Measurements from ENCODE around the gene ORC3. TPM values are rescaled to one million over a fixed set of nuclear protein-coding genes. Genes with fewer than 3 reads are reported as not detected.

ORC3 gene
- total RNA-seq, 4 donors from 2014 or later, result 17.1 to 30.6 (median 22.3) TPM

GRCh38 chr6:87654875-87655454, 65.0 kb downstream of the ORC3 start:
- Histone ChIP-seq H3K4me1 (peaks cover 0 to 8% (median 0%) of the 10 kb centered on the region in 4 donors), H3K27ac (no peak overlapping the region), H3K36me3 (peaks cover 0 to 68% (median 0%) of the 10 kb centered on the region in 3 donors), H3K4me3 (no peak overlapping the region), H3K9me3 (no peaks in the 10 kb centered on the region), H3K27me3 (no peaks in the 10 kb centered on the region)
- WGBS, 2 donors, result 65 to 79% methylated on average over 2 of the region's 2 CpGs
- TF ChIP-seq EP300 (IDR thresholded peaks at IDR 0.05) (no peak), POLR2A (IDR thresholded peaks at IDR 0.05) (no peak), CTCF (IDR thresholded peaks at IDR 0.05) (no peak)
- no peak for DNase-seq (ENCODE audit: low spot score in 2 of 2)

GRCh38 chr6:87655824-87656223, 65.9 kb downstream of the ORC3 start:
- H3K27ac ChIP-seq, result no peak overlapping the region
- DNase-seq (ENCODE audit: low spot score in 2 of 2), result no peak
- TF ChIP-seq POLR2A (IDR thresholded peaks at IDR 0.05) (no peak), CTCF (IDR thresholded peaks at IDR 0.05) (no peak), EP300 (IDR thresholded peaks at IDR 0.05) (no peak)

GRCh38 chr6:87656857-87657256, 66.9 kb downstream of the ORC3 start:
- peaks cover 0 to 11% (median 0%) of the 10 kb centered on the region in 4 donors for H3K4me1 ChIP-seq
- H3K36me3 ChIP-seq, result peaks cover 0 to 78% (median 0%) of the 10 kb centered on the region in 3 donors
- H3K4me3 ChIP-seq, result no peak overlapping the region
- no peaks in the 10 kb centered on the region for H3K27me3 ChIP-seq
- DNase-seq (ENCODE audit: low spot score in 2 of 2), result no peak
- TF ChIP-seq POLR2A (IDR thresholded peaks at IDR 0.05) (no peak), CTCF (IDR thresholded peaks at IDR 0.05) (no peak), EP300 (IDR thresholded peaks at IDR 0.05) (no peak)
- no peaks in the 10 kb centered on the region for H3K9me3 ChIP-seq
- no peak overlapping the region for H3K27ac ChIP-seq

More at GRCh38 chr6:87655824-87656223, 65.9 kb downstream of the ORC3 start:
- H3K27me3 ChIP-seq, result no peaks in the 10 kb centered on the region
- H3K4me1 ChIP-seq, result peaks cover 0 to 11% (median 0%) of the 10 kb centered on the region in 4 donors
- no peak overlapping the region for H3K4me3 ChIP-seq
- H3K9me3 ChIP-seq, result no peaks in the 10 kb centered on the region
- peaks cover 0 to 75% (median 0%) of the 10 kb centered on the region in 3 donors for H3K36me3 ChIP-seq

GRCh38 chr6:87658516-87658915, 68.6 kb downstream of the ORC3 start:
- Histone ChIP-seq H3K27ac (no peak overlapping the region), H3K27me3 (no peaks in the 10 kb centered on the region), H3K4me3 (no peak overlapping the region), H3K4me1 (peaks cover 0 to 11% (median 0%) of the 10 kb centered on the region in 4 donors), H3K9me3 (no peaks in the 10 kb centered on the region), H3K36me3 (peaks cover 0 to 65% (median 0%) of the 10 kb centered on the region in 3 donors)
- no peak for DNase-seq (ENCODE audit: low spot score in 2 of 2)
- TF ChIP-seq POLR2A (IDR thresholded peaks at IDR 0.05) (no peak), EP300 (IDR thresholded peaks at IDR 0.05) (no peak), CTCF (IDR thresholded peaks at IDR 0.05) (no peak)

GRCh38 chr6:87660226-87660911, 70.4 kb downstream of the ORC3 start:
- peaks cover 0 to 23% (median 0%) of the 10 kb centered on the region in 4 donors for H3K4me1 ChIP-seq
- no peak for DNase-seq (ENCODE audit: low spot score in 2 of 2)
- H3K4me3 ChIP-seq, result no peak overlapping the region
- no peaks in the 10 kb centered on the region for H3K27me3 ChIP-seq
- peaks cover 0 to 46% (median 0%) of the 10 kb centered on the region in 3 donors for H3K36me3 ChIP-seq
- no peak overlapping the region for H3K27ac ChIP-seq
- no peak for TF ChIP-seq POLR2A (IDR thresholded peaks at IDR 0.05)
- TF ChIP-seq CTCF (IDR thresholded peaks at IDR 0.05), result no peak
- TF ChIP-seq EP300 (IDR thresholded peaks at IDR 0.05), result no peak
- H3K9me3 ChIP-seq, result no peaks in the 10 kb centered on the region
